ENCODE results near the gene MASP2. TPM values are rescaled to one million over a fixed set of nuclear protein-coding genes. Genes with fewer than 3 reads are reported as not detected.
"Not testable (repeated sequence)": the region's sequence is repeated elsewhere in the genome, so short reads cannot be mapped to it uniquely, and the experiment has no call there.

Gene MASP2
- polyA plus RNA-seq, 2 donors: 0.02 TPM; not detected in 1

DNA sequence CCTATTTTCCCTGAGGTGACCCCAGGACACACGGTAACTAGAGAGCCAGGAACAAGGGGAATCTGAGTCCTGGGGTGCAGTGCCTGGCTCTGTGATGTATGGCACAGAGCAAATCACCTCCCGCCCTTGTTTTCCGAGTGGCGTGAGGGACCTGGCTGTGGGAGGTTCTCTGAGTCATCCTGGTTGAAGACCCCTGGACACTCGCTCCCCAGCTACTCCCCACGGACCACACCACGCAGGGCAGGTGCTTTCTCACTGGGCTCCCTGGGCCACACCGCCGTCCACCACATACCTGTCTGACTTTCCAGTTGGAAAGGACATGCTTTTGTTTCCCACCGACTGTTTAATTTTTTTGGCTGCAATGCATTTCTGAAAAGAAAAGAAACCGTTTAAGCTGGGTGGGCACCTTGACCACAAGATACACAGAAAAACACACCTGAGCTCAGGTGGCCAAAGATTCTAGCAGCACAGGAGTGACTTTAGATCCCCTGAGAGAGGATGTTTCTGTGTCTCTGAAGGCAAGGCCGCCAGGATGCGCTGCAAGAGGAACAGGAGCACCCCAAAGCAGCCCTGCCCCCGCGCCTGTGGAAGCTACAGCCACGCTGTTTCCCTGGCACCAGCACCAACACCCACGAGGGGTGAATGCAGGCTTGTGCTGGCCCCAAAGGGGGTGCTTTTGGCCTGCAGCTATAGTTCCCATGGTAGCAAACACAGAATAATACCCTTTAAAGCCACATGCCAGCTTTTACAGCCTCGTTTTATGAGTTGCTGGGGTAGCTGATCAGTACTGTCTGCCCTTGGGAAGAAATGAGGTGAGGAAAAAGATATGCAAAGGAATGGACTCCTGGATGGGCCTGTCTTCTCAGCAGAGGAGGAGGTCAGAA lies 20.9 kb upstream of the MASP2 start:
- Histone ChIP-seq H3K27me3 (ENCODE audit: control insufficient read depth in 1 of 2, insufficient read depth in 2 of 2, low read length in 2 of 2) (no peaks in the 10 kb centered on the region), H3K4me1 (ENCODE audit: control insufficient read depth in 2 of 2, insufficient read depth in 2 of 2, low read length in 1 of 2) (no peaks in the 10 kb centered on the region), H3K4me3 (ENCODE audit: low read depth in 1 of 2, low read length in 2 of 2) (no peak overlapping the region), H3K9me3 (ENCODE audit: control insufficient read depth in 2 of 2, insufficient read depth in 1 of 2, low read depth in 1 of 2, low read length in 1 of 2) (no peaks in the 10 kb centered on the region), H3K36me3 (ENCODE audit: control insufficient read depth in 2 of 2, insufficient read depth in 2 of 2, low read length in 1 of 2) (peaks cover 30 to 42% of the 10 kb centered on the region in 2 donors), H3K27ac (ENCODE audit: low read depth in 2 of 2, low read length in 1 of 2) (no peak overlapping the region)
- 70 to 82% methylated on average over 18 of the region's 18 CpGs for WGBS, 2 donors

DNA sequence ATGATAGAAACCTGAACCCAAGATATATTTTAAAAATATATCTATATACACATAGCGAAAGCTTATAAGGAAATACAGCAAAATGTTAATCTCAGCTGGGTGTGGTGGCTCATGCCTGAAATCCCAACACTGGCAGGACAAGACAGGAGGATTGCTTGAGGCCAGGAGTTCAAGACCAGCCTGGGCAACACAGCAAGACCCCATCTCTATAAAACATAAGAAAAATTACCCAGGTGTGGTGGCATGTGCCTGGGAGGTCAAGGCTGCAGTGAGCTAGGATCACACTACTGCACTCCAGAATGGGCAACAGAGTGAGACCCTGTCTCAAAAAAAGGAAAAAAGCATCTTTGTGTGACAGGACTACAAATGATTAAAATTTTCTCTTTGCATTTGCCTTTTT lies 18.8 kb upstream of the MASP2 start:
- Histone ChIP-seq H3K9me3 (ENCODE audit: control insufficient read depth in 2 of 2, insufficient read depth in 1 of 2, low read depth in 1 of 2, low read length in 1 of 2) (no peaks in the 10 kb centered on the region), H3K4me3 (ENCODE audit: low read depth in 1 of 2, low read length in 2 of 2) (no peak overlapping the region), H3K36me3 (ENCODE audit: control insufficient read depth in 2 of 2, insufficient read depth in 2 of 2, low read length in 1 of 2) (peaks cover 18 to 28% of the 10 kb centered on the region in 2 donors), H3K27ac (ENCODE audit: low read depth in 2 of 2, low read length in 1 of 2) (no peak overlapping the region), H3K27me3 (ENCODE audit: control insufficient read depth in 1 of 2, insufficient read depth in 2 of 2, low read length in 2 of 2) (no peaks in the 10 kb centered on the region), H3K4me1 (ENCODE audit: control insufficient read depth in 2 of 2, insufficient read depth in 2 of 2, low read length in 1 of 2) (peaks cover 0 to 3% of the 10 kb centered on the region in 2 donors)
- 92 to 100% methylated on average over 1 of the region's 1 CpG for WGBS, 2 donors

DNA sequence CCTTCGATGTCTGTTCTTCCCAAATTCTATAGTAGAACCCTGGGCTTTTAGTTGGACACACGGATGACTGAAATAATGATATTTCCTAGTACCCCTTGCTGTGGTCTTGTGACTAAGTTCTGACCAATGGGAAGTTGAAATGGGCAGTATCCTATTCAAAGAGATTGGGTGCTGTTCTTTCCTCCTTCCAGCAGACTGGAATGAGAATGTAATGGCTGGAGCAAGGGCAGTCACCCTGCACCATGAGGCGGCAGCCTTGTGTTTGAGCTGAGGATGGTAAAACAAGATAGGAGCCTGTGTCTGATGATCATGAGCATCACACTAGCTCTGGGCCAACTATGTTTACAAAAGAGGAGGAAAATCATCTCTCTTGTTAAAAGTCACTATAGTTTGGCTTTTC lies 17.9 kb upstream of the MASP2 start:
- no peaks in the 10 kb centered on the region for H3K9me3 ChIP-seq (ENCODE audit: control insufficient read depth in 2 of 2, insufficient read depth in 1 of 2, low read depth in 1 of 2, low read length in 1 of 2)
- H3K4me3 ChIP-seq (ENCODE audit: low read depth in 1 of 2, low read length in 2 of 2): no peak overlapping the region
- no peak overlapping the region for H3K27ac ChIP-seq (ENCODE audit: low read depth in 2 of 2, low read length in 1 of 2)
- no peaks in the 10 kb centered on the region for H3K27me3 ChIP-seq (ENCODE audit: control insufficient read depth in 1 of 2, insufficient read depth in 2 of 2, low read length in 2 of 2)
- 98% methylated on average over 3 of the region's 3 CpGs for WGBS, 2 donors
- H3K4me1 ChIP-seq (ENCODE audit: control insufficient read depth in 2 of 2, insufficient read depth in 2 of 2, low read length in 1 of 2): peaks cover 0 to 3% of the 10 kb centered on the region in 2 donors
- peaks cover 16 to 23% of the 10 kb centered on the region in 2 donors for H3K36me3 ChIP-seq (ENCODE audit: control insufficient read depth in 2 of 2, insufficient read depth in 2 of 2, low read length in 1 of 2)

DNA sequence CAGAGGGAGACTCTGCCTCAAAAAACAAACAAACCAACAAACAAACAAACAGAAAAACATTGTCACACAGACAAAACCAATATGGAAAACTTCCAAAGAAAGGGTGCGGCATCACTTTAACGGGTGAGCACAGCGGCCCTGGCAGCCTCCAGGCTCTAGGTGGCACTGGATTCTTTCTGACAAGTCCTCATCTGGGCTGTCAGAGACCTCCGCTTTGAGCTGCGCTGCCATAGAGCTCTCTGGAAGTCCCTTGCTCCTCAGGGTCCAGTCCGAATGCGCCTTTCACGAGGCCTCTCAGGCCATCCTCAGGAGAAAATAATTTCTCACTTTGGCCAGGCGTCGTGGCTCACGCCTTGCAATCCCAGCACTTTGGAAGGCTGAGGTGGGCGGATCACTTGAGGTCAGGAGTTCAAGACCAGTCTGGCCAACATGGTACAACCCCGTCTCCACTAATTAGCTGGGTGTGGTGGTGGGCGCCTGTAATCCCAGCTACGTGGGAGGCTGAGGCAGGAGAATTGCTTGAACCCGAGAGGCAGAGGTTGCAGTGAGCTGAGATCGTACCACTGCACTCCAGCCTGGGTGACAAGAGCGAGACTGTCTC lies 17.0 kb upstream of the MASP2 start:
- H3K9me3 ChIP-seq (ENCODE audit: control insufficient read depth in 2 of 2, insufficient read depth in 1 of 2, low read depth in 1 of 2, low read length in 1 of 2); H3K27ac ChIP-seq (ENCODE audit: low read depth in 2 of 2, low read length in 1 of 2); H3K4me3 ChIP-seq (ENCODE audit: low read depth in 1 of 2, low read length in 2 of 2); H3K27me3 ChIP-seq (ENCODE audit: control insufficient read depth in 1 of 2, insufficient read depth in 2 of 2, low read length in 2 of 2); H3K4me1 ChIP-seq (ENCODE audit: control insufficient read depth in 2 of 2, insufficient read depth in 2 of 2, low read length in 1 of 2): not testable (repeated sequence)
- H3K36me3 ChIP-seq (ENCODE audit: control insufficient read depth in 2 of 2, insufficient read depth in 2 of 2, low read length in 1 of 2): peaks cover 9 to 21% of the 10 kb centered on the region in 2 donors
- WGBS, 2 donors: 86 to 88% methylated on average over 18 of the region's 18 CpGs

DNA sequence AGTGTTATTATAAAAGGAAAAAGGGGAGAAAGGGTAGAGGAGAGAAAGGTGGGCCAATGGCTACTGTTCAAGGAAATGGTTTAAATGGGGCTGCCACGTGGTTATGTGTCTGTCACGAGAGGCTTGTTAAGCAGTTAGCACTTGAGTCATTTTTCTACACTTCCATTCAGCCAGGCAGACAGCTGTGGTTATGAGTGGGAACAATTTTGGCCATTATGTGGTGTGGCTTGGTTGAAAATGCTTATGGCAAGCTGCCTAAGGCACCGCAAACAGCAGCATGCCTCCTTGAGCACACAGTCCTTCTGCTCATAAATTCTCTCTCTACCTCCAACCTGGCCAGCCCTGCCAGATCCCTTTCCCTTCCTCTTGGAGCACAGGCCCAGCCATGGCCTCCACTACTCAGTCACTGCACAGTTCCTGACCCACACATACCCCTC lies 15.9 kb upstream of the MASP2 start:
- Histone ChIP-seq H3K36me3 (ENCODE audit: control insufficient read depth in 2 of 2, insufficient read depth in 2 of 2, low read length in 1 of 2) (peaks cover 6 to 11% of the 10 kb centered on the region in 2 donors), H3K27ac (ENCODE audit: low read depth in 2 of 2, low read length in 1 of 2) (no peak overlapping the region), H3K4me3 (ENCODE audit: low read depth in 1 of 2, low read length in 2 of 2) (no peak overlapping the region), H3K9me3 (ENCODE audit: control insufficient read depth in 2 of 2, insufficient read depth in 1 of 2, low read depth in 1 of 2, low read length in 1 of 2) (no peaks in the 10 kb centered on the region), H3K4me1 (ENCODE audit: control insufficient read depth in 2 of 2, insufficient read depth in 2 of 2, low read length in 1 of 2) (peaks cover 3 to 13% of the 10 kb centered on the region in 2 donors), H3K27me3 (ENCODE audit: control insufficient read depth in 1 of 2, insufficient read depth in 2 of 2, low read length in 2 of 2) (no peaks in the 10 kb centered on the region)
- WGBS, 2 donors: 57 to 60% methylated on average over 3 of the region's 3 CpGs

DNA sequence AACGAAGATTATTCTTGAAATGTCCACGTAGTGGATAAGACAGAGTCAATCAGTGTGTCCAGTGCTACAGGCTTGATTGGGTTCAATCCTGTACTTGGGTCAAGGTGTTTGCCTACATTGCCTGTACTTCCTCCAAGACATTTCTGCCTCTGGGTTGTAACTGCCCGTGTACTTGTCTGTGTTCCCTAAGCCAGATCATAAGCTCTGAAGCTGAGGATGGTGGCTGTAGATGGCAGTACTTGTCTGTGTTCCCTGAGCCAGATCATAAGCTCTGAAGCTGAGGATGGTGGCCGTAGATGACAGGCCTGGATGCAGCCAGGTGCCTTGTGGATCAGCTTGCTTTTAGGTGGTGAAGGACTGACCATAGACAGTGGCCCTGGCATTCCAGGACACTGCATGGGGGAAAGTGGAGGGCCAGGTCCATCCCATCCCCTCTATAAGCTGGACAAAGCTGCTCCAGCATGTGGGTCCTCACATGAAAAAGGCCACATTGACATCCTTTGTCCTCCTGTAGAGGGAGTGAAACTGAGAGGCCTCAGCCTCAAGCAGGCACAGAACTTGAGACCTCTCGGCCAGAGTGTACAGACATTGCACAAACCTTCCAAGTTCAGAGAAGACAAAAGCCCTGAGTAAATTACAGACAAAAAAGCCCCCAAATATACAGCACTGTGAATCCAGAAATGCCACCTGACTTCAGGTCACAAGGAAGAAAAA lies 14.8 kb upstream of the MASP2 start:
- 71 to 73% methylated on average over 5 of the region's 5 CpGs for WGBS, 2 donors
- Histone ChIP-seq H3K27ac (ENCODE audit: low read depth in 2 of 2, low read length in 1 of 2) (no peak overlapping the region), H3K27me3 (ENCODE audit: control insufficient read depth in 1 of 2, insufficient read depth in 2 of 2, low read length in 2 of 2) (no peaks in the 10 kb centered on the region), H3K4me3 (ENCODE audit: low read depth in 1 of 2, low read length in 2 of 2) (no peak overlapping the region), H3K9me3 (ENCODE audit: control insufficient read depth in 2 of 2, insufficient read depth in 1 of 2, low read depth in 1 of 2, low read length in 1 of 2) (no peaks in the 10 kb centered on the region), H3K4me1 (ENCODE audit: control insufficient read depth in 2 of 2, insufficient read depth in 2 of 2, low read length in 1 of 2) (peaks cover 3 to 13% of the 10 kb centered on the region in 2 donors), H3K36me3 (ENCODE audit: control insufficient read depth in 2 of 2, insufficient read depth in 2 of 2, low read length in 1 of 2) (peaks cover 2 to 7% of the 10 kb centered on the region in 2 donors)

DNA sequence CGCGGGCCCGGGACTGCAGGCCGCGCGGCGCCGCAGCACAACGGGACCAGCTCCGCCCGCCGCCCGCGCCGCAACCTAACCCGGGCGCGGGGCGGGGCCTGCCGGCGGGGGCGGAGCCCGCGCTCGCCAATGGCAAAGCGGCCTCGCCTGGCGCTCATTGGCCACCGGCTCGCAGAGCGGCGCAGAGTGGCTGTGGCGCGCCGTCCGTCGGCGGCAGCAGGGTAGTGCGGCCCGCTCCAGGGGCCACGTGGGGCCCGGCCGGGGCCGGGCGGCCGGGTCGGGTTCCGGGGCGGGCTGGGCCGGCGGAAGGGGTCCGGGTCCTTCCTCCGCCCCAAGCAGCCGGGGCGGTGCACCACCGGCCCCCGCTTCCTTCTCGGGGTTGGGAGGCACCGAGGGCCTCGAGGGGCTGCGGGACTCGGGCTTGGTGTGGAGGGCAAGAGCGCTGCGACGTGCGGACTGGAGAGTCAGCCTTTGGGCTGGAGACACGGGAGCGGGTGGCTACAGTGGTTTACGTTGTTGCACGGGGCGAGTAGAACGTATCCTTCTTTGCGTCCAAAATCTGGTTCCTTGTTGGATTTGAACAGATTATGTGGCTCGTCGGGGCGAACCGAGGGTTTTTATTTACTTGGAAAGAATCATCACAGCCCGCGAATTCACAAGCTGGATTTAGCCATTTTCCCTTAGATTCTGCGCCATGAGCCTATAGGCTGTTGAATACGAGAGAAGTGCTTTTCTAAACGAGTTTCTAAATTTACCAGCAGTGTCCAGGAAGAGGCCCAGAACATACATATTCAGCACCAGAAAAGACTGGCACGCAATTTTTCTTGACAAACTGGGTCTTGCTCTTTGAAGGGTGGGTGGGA lies 13.2 kb upstream of the MASP2 start, which contains the start of gene SRM:
Gene SRM, minus strand, starts transcription at position 51 of the 863 bp plus-strand sequence. CDS start 75 bp downstream, outside the sequence.
- 0 to 1% methylated on average over 47 to 83 of the region's 83 CpGs for WGBS, 2 donors
- Histone ChIP-seq H3K4me1 (ENCODE audit: control insufficient read depth in 2 of 2, insufficient read depth in 2 of 2, low read length in 1 of 2) (peaks cover 3 to 13% of the 10 kb centered on the region in 2 donors), H3K27me3 (ENCODE audit: control insufficient read depth in 1 of 2, insufficient read depth in 2 of 2, low read length in 2 of 2) (no peaks in the 10 kb centered on the region), H3K4me3 (ENCODE audit: low read depth in 1 of 2, low read length in 2 of 2) (peak within 1 kb of the TSS; percentile 75 to 93), H3K36me3 (ENCODE audit: control insufficient read depth in 2 of 2, insufficient read depth in 2 of 2, low read length in 1 of 2) (peaks cover 9 to 12% of the 10 kb centered on the region in 2 donors), H3K9me3 (ENCODE audit: control insufficient read depth in 2 of 2, insufficient read depth in 1 of 2, low read depth in 1 of 2, low read length in 1 of 2) (no peaks in the 10 kb centered on the region), H3K27ac (ENCODE audit: low read depth in 2 of 2, low read length in 1 of 2) (peak within 1 kb of the TSS; percentile 66 to 77)

DNA sequence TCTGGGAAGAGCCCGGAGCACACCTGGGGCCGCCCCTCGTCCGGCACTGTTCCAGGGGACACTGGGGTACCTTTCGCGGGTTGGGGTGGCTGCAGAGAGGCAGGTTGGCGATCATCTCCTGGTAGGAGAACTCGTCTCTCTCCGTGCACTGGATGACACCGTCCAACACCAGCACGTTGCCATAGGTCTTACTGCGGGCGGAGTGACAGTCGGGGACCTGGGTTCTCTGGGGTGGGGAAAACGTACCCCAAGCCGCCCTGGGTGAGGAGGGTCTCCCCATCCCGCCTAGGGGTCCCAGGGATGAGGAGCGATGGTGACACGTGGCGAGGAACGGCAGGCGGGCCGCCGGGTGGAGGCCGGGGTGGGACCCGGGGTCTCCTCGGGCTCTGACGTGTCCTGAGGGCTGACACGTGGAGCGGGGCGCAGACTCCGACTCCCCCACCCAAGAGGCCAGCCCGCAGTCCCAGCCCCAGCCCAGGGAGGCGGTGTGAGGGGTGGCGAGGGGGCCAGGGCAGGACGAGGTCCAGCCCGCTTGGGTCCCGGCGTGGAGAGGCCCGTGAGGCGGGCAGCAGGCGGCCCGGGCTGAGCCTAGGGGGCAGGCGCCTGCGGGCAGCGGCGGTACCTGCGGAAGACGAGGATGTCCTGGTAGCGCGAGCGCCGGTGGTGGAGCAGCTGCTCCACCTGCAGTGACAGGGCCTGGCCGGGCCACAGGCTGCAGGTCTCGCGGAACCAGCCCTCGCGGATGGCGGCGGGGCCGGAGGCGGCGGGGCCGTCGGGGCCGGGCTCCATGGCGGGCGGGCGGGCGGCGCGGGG lies 12.3 kb upstream of the MASP2 start:
- WGBS, 2 donors: 1 to 3% methylated on average over 54 to 72 of the region's 72 CpGs

More for the DNA sequence above, 12.3 kb upstream of the MASP2 start:
- H3K36me3 ChIP-seq (ENCODE audit: control insufficient read depth in 2 of 2, insufficient read depth in 2 of 2, low read length in 1 of 2): peaks cover 12% of the 10 kb centered on the region in 2 donors
- H3K4me3 ChIP-seq (ENCODE audit: low read depth in 1 of 2, low read length in 2 of 2): peak overlapping the region; percentile 75 to 90
- H3K9me3 ChIP-seq (ENCODE audit: control insufficient read depth in 2 of 2, insufficient read depth in 1 of 2, low read depth in 1 of 2, low read length in 1 of 2): no peaks in the 10 kb centered on the region
- H3K27me3 ChIP-seq (ENCODE audit: control insufficient read depth in 1 of 2, insufficient read depth in 2 of 2, low read length in 2 of 2): no peaks in the 10 kb centered on the region
- no peak overlapping the region for H3K27ac ChIP-seq (ENCODE audit: low read depth in 2 of 2, low read length in 1 of 2)
- H3K4me1 ChIP-seq (ENCODE audit: control insufficient read depth in 2 of 2, insufficient read depth in 2 of 2, low read length in 1 of 2): peaks cover 3 to 13% of the 10 kb centered on the region in 2 donors

All from esophagus (tissue), 2 donors.